AG09309 (cell line): ENCODE data around the gene FHL3.

Experiments used
- DNase-seq: peaks from one replicate; pipeline ENCODE4 v3.0.0-alpha.2; 2010; ENCODE audit warnings: low read depth
- H3K4me3 ChIP-seq: 2 replicates; pipeline ENCODE4 v1.5.1; 2011; ENCODE audit warnings: mild to moderate bottlenecking, low read depth, low read length, moderate library complexity; ENCODE audit not compliant: control insufficient read depth
- TF ChIP-seq, protein P1 (sequence below): IDR thresholded peaks from 2 replicates; pipeline ENCODE4 v1.5.1; 2011; ENCODE audit warnings: mild to moderate bottlenecking, low read depth, low read length, inconsistent platforms; ENCODE audit not compliant: insufficient read depth, control insufficient read depth; ENCODE audit errors: missing control alignments

Gene FHL3

GRCh38 chr1:38031513-38031866, 26.2 kb upstream of the FHL3 start:
- no peak overlapping the region for H3K4me3 ChIP-seq
- TF ChIP-seq, protein P1, sequence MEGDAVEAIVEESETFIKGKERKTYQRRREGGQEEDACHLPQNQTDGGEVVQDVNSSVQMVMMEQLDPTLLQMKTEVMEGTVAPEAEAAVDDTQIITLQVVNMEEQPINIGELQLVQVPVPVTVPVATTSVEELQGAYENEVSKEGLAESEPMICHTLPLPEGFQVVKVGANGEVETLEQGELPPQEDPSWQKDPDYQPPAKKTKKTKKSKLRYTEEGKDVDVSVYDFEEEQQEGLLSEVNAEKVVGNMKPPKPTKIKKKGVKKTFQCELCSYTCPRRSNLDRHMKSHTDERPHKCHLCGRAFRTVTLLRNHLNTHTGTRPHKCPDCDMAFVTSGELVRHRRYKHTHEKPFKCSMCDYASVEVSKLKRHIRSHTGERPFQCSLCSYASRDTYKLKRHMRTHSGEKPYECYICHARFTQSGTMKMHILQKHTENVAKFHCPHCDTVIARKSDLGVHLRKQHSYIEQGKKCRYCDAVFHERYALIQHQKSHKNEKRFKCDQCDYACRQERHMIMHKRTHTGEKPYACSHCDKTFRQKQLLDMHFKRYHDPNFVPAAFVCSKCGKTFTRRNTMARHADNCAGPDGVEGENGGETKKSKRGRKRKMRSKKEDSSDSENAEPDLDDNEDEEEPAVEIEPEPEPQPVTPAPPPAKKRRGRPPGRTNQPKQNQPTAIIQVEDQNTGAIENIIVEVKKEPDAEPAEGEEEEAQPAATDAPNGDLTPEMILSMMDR: no peak
- no peak for DNase-seq

GRCh38 chr1:38030596-38031512, 25.5 kb upstream of the FHL3 start:
- TF ChIP-seq, protein P1: no peak
- DNase-seq: no peak
- H3K4me3 ChIP-seq: no peak overlapping the region

GRCh38 chr1:38029685-38030511, 24.6 kb upstream of the FHL3 start:
- H3K4me3 ChIP-seq: no peak overlapping the region
- TF ChIP-seq, protein P1: no peak
- no peak for DNase-seq

- TF ChIP-seq, protein P1: no peak
- no peak for DNase-seq
- no peak overlapping the region for H3K4me3 ChIP-seq
Observed at GRCh38 chr1:38029081-38029681, 23.9 kb upstream of the FHL3 start.

DNA sequence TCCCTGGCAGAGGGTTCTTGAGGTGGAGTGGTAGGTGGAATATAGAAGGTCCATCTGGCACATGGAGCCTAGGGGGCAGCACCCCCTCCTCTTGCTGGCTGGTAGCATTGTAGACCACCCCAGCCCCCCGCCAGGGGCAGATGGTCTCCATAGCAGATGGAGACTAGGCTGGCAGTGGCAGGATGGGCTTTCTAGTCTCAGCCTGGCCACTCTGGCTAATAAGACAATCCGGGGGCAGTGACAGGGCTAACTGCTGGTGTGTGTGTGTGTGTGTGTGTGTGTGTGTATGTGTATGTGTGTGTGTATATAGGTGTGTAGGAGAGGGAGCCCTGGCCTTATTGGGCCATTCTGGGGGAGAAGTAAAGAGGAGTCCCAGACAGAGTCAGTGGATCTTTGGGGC, 23.4 kb upstream of the FHL3 start:
- TF ChIP-seq, protein P1: no peak
- no peak overlapping the region for H3K4me3 ChIP-seq
- DNase-seq: no peak

DNA sequence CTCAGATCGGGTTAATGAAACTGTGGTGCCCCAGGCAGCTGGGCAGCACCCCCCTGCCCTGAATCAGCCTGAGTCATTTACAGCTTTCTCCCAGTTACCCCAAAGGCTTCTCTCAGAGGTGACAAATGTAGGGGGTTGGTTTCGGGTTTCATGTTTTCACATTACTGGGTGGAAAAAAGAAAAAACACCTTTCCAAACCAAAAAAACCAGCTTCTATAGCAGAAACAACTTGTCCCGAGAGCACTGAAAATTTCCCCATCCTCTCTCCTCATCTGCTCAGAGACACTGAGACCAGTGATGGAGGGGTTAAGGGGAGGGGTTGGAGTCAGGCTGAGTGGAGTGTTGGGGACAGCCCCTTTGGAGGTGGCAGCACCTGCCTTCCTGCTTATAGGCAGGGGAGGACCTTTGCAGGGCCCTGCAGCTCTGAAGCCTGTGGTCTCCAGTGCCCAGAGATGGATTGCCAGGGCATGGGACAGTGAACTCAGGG, 22.8 kb upstream of the FHL3 start:
- no peak overlapping the region for H3K4me3 ChIP-seq
- TF ChIP-seq, protein P1: no peak
- no peak for DNase-seq
